Progenitor cell of endocrine pancreas (in vitro differentiated cells): ENCODE measurements around the gene FAT1. TPM values are rescaled to one million over a fixed set of nuclear protein-coding genes. Genes with fewer than 3 reads are reported as not detected.

Experiments
- DNase-seq: peaks from one replicate; pipeline ENCODE4 v3.0.0; 2021; ENCODE audit warnings: low spot score; ENCODE audit not compliant: unreplicated experiment
- H3K27ac Mint-ChIP-seq: 2 replicates; pipeline ENCODE4 v1.8.0; 2021; ENCODE audit warnings: mild to moderate bottlenecking, moderate library complexity, mixed read lengths
- H3K27me3 Mint-ChIP-seq: 2 replicates; pipeline ENCODE4 v1.8.0; 2021; ENCODE audit warnings: mixed read lengths
- H3K36me3 Mint-ChIP-seq: 2 replicates; pipeline ENCODE4 v1.8.0; 2022; ENCODE audit warnings: mixed read lengths; ENCODE audit not compliant: insufficient read depth
- H3K4me1 Mint-ChIP-seq: 2 replicates; pipeline ENCODE4 v1.8.0; 2021; ENCODE audit warnings: low read depth, mixed read lengths
- H3K4me3 Mint-ChIP-seq: 2 replicates; pipeline ENCODE4 v1.8.0; 2021; ENCODE audit warnings: low read depth, mild to moderate bottlenecking, moderate library complexity, mixed read lengths
- H3K9me3 Mint-ChIP-seq: 2 replicates; pipeline ENCODE4 v1.8.0; 2021; ENCODE audit warnings: low read depth, mixed read lengths
- CTCF ChIP-seq: fragments of 200-600 bp; sonication (generic); IDR thresholded peaks from one replicate; pipeline ENCODE4 v1.5.0; 2021; ENCODE audit warnings: antibody characterized with exemption, mild to moderate bottlenecking; ENCODE audit not compliant: unreplicated experiment
- total RNA-seq: library from RNA; stranded (reverse); gene quantifications from 2 replicates; pipeline ENCODE4 v1.2.1, GENCODE V29; 2021

FAT1 gene
- total RNA-seq, 1 donor from 2014 or later, result 264 TPM

- Mint-ChIP-seq H3K36me3 (peaks cover 4% of the 10 kb centered on the region), H3K27ac (peak overlapping the region; percentile 98), H3K4me3 (peak overlapping the region; percentile 96), H3K9me3 (no peaks in the 10 kb centered on the region), H3K4me1 (peaks cover 27% of the 10 kb centered on the region), H3K27me3 (peaks cover 16% of the 10 kb centered on the region)
- DNase-seq, result peak; percentile 32
- TF ChIP-seq CTCF, result no peak
Observed at GRCh38 chr4:186724058-186724863, 605 bp upstream of the FAT1 start.

- H3K9me3 Mint-ChIP-seq, result peaks cover 4% of the 10 kb centered on the region
- peaks cover 21% of the 10 kb centered on the region for H3K4me1 Mint-ChIP-seq
- peaks cover 8% of the 10 kb centered on the region for H3K27me3 Mint-ChIP-seq
- peak overlapping the region; percentile 90 for H3K4me3 Mint-ChIP-seq
- DNase-seq, result peak; percentile 57
- peak overlapping the region; percentile 93 for H3K27ac Mint-ChIP-seq
- no peak for TF ChIP-seq CTCF
- peaks cover 8% of the 10 kb centered on the region for H3K36me3 Mint-ChIP-seq
Observed at GRCh38 chr4:186722796-186723291, 812 bp downstream of the FAT1 start.

- no peak for DNase-seq
- Mint-ChIP-seq H3K4me1 (peaks cover 12% of the 10 kb centered on the region), H3K27ac (no peak overlapping the region), H3K9me3 (peaks cover 16% of the 10 kb centered on the region), H3K36me3 (peaks cover 22% of the 10 kb centered on the region), H3K4me3 (no peak overlapping the region), H3K27me3 (no peaks in the 10 kb centered on the region)
- peak; percentile 52 for TF ChIP-seq CTCF
Observed at GRCh38 chr4:186719925-186720694, 3.5 kb downstream of the FAT1 start.

GRCh38 chr4:186717556-186717955, 6.1 kb downstream of the FAT1 start:
- no peak for TF ChIP-seq CTCF
- DNase-seq, result no peak
- peaks cover 37% of the 10 kb centered on the region for H3K36me3 Mint-ChIP-seq
- H3K27me3 Mint-ChIP-seq, result no peaks in the 10 kb centered on the region
- H3K4me3 Mint-ChIP-seq, result no peak overlapping the region
- peaks cover 7% of the 10 kb centered on the region for H3K4me1 Mint-ChIP-seq
- H3K9me3 Mint-ChIP-seq, result peaks cover 23% of the 10 kb centered on the region
- peak overlapping the region; percentile 57 for H3K27ac Mint-ChIP-seq

- Mint-ChIP-seq H3K4me1 (peaks cover 6% of the 10 kb centered on the region), H3K36me3 (peaks cover 35% of the 10 kb centered on the region), H3K27me3 (no peaks in the 10 kb centered on the region), H3K9me3 (peaks cover 23% of the 10 kb centered on the region), H3K27ac (no peak overlapping the region), H3K4me3 (no peak overlapping the region)
- TF ChIP-seq CTCF, result no peak
- no peak for DNase-seq
Observed at GRCh38 chr4:186715077-186715476, 8.6 kb downstream of the FAT1 start.
